NB4 (cell line): ENCODE results near the gene ZNF71.

ENCODE experiments used
- DNase-seq: peaks from one replicate; pipeline ENCODE4 v3.0.0; 2010; ENCODE audit warnings: low read depth
- H3K4me3 ChIP-seq: one replicate; pipeline ENCODE4 v1.5.1; 2011; ENCODE audit warnings: mild to moderate bottlenecking, low read depth, low read length, moderate library complexity
- MYC ChIP-seq: IDR thresholded peaks from 2 replicates; pipeline ENCODE4 v1.6.1; 2011; ENCODE audit warnings: low read depth, low read length
- POLR2A ChIP-seq: IDR thresholded peaks from 2 replicates; pipeline ENCODE4 v1.6.1; 2011; ENCODE audit warnings: mild to moderate bottlenecking; ENCODE audit not compliant: insufficient read length; ENCODE audit errors: extremely low read depth
- TF ChIP-seq, protein P1 (sequence below): IDR thresholded peaks from 2 replicates; pipeline ENCODE4 v1.6.1; 2011; ENCODE audit warnings: low read depth, low read length
- TF ChIP-seq, protein P2 (sequence below): IDR thresholded peaks from one replicate; pipeline ENCODE4 v1.5.1; 2012; ENCODE audit warnings: low read depth, low read length

ZNF71 gene

DNA sequence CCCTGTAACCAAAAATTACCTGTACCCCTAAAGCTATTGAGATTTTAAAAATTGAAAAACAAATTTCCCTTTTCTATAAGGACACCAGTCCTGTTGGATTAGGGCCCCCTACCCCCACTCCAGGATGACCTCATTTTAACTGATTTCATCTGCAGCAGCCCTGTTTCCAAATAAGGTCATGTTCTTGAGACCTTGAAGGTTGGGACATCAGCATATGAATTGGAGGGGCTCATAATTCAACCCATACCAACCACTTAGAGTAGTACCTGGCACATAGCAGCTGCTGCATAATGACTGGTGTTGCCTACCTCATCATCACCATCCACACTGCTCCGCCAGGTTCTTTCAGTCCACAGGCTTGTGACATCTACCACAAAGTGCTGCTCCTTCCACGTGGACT lies 17.6 kb downstream of the ZNF71 start:
- H3K4me3 ChIP-seq: no peak overlapping the region
- no peak for DNase-seq
- TF ChIP-seq POLR2A (no peak), MYC (no peak)
- TF ChIP-seq, protein P1, sequence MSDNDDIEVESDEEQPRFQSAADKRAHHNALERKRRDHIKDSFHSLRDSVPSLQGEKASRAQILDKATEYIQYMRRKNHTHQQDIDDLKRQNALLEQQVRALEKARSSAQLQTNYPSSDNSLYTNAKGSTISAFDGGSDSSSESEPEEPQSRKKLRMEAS: no peak
- TF ChIP-seq, protein P2, sequence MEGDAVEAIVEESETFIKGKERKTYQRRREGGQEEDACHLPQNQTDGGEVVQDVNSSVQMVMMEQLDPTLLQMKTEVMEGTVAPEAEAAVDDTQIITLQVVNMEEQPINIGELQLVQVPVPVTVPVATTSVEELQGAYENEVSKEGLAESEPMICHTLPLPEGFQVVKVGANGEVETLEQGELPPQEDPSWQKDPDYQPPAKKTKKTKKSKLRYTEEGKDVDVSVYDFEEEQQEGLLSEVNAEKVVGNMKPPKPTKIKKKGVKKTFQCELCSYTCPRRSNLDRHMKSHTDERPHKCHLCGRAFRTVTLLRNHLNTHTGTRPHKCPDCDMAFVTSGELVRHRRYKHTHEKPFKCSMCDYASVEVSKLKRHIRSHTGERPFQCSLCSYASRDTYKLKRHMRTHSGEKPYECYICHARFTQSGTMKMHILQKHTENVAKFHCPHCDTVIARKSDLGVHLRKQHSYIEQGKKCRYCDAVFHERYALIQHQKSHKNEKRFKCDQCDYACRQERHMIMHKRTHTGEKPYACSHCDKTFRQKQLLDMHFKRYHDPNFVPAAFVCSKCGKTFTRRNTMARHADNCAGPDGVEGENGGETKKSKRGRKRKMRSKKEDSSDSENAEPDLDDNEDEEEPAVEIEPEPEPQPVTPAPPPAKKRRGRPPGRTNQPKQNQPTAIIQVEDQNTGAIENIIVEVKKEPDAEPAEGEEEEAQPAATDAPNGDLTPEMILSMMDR: no peak

DNA sequence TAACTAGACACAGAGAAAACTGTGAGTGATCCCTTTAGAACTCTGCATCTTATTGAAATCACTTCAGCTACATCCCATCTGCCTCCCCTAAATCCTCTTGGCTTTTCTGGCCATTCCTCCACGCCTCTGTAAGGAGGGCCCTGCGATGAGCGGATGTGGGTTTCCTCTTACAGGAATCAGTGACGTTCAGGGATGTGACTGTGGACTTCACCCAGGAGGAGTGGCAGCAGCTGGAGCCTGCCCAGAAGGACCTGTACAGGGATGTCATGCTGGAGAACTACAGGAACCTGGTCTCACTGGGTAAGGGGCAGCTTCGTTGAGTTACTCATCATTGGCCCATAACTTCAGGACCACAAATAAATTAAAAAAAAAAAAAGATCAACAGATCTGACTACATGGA lies 18.5 kb downstream of the ZNF71 start:
- no peak overlapping the region for H3K4me3 ChIP-seq
- TF ChIP-seq MYC (no peak), POLR2A (no peak)
- TF ChIP-seq, protein P2: no peak
- TF ChIP-seq, protein P1: no peak
- DNase-seq: no peak

DNA sequence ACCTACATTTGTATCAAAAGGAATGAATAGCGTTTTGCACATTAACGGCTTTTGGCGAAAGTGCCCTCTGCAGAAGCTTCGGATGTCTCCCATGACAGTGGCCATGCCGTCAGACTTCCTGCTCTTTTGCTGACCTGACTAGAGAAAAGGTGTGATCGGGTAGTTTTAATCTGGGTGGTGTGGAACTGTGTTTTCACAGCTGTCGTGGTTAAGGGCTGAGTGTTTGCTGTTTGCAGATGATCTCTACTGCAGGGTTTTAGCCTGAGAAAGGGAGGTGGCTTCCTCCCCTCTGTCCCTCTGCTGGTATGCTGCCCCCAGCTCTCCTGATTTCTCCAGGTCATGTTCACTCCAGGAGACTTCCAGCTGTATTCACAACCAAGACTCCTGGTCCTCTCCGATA lies 22.4 kb downstream of the ZNF71 start:
- TF ChIP-seq, protein P2: no peak
- TF ChIP-seq, protein P1: no peak
- TF ChIP-seq MYC: no peak
- TF ChIP-seq POLR2A: no peak
- no peak for DNase-seq
- no peak overlapping the region for H3K4me3 ChIP-seq

DNA sequence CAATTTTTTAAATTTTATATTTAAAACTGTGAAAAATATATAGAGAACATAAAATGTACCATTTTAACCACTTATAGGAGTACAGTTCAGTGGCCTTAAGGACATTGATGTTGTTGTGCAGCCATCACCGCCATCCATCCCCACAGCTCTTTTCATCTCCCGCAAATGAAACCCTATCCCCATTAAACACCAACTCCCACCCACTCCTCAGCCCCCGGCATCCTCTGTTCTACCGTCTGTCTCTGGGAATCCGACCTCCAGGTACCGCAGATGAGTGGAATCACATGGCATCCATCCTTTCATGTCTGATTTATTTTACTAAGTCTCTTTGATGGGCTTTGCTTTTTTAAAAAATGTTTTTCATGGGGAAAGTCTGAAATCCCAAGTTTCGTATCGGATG lies 24.0 kb downstream of the ZNF71 start:
- no peak for DNase-seq
- TF ChIP-seq MYC (no peak), POLR2A (no peak)
- TF ChIP-seq, protein P2: no peak
- TF ChIP-seq, protein P1: no peak
- no peak overlapping the region for H3K4me3 ChIP-seq

DNA sequence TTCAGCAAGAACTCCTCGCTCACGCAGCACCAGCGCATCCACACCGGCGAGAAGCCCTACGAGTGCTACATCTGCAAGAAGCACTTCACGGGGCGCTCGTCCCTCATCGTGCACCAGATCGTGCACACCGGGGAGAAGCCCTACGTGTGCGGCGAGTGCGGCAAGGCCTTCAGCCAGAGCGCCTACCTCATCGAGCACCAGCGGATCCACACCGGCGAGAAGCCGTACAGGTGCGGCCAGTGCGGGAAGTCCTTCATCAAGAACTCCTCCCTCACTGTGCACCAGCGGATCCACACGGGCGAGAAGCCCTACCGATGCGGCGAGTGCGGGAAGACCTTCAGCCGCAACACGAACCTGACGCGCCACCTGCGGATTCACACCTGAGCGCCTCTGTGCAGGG lies 27.3 kb downstream of the ZNF71 start:
- no peak for DNase-seq
- no peak overlapping the region for H3K4me3 ChIP-seq
- no peak for TF ChIP-seq POLR2A
- TF ChIP-seq MYC: no peak
- TF ChIP-seq, protein P1: no peak
- TF ChIP-seq, protein P2: no peak

DNA sequence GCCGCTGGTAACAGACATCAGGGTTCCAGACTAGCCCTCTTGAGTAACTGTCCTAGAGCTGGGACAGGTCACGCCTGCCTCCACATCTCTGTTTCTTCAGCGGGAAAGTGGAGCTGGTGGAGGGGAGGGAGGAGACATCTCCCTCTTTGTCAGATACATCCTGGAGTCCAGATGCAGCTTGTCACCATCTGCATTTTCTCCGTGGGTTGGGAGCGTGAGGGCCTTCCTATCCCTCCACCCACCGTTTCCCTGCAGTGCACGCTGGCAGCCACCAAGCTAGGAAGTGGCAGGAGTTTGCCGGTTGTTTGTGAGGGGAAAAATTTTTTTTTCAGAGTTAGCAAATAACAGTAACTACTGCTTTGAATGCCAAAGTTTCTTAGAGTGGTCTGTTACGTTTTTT lies 27.9 kb downstream of the ZNF71 start:
- H3K4me3 ChIP-seq: no peak overlapping the region
- TF ChIP-seq POLR2A: no peak
- no peak for DNase-seq
